DOHH2 (cell line): Measurements from ENCODE around the gene ENPP7.

Experiments
- EZH2phosphoT487 ChIP-seq: fragments of 200-600 bp; sonication (generic); IDR thresholded peaks from 2 replicates; pipeline ENCODE4 v1.6.1; 2017; ENCODE audit warnings: borderline replicate concordance, mild to moderate bottlenecking, antibody characterized with exemption, low read length, moderate library complexity, mixed read lengths
- TF ChIP-seq, protein P1 (sequence below): fragments of 200-600 bp; sonication (generic); IDR thresholded peaks from one replicate; pipeline ENCODE4 v1.5.1; 2014; ENCODE audit warnings: antibody characterized with exemption, mild to moderate bottlenecking, low read depth, low read length; ENCODE audit not compliant: poor library complexity, severe bottlenecking

DNA sequence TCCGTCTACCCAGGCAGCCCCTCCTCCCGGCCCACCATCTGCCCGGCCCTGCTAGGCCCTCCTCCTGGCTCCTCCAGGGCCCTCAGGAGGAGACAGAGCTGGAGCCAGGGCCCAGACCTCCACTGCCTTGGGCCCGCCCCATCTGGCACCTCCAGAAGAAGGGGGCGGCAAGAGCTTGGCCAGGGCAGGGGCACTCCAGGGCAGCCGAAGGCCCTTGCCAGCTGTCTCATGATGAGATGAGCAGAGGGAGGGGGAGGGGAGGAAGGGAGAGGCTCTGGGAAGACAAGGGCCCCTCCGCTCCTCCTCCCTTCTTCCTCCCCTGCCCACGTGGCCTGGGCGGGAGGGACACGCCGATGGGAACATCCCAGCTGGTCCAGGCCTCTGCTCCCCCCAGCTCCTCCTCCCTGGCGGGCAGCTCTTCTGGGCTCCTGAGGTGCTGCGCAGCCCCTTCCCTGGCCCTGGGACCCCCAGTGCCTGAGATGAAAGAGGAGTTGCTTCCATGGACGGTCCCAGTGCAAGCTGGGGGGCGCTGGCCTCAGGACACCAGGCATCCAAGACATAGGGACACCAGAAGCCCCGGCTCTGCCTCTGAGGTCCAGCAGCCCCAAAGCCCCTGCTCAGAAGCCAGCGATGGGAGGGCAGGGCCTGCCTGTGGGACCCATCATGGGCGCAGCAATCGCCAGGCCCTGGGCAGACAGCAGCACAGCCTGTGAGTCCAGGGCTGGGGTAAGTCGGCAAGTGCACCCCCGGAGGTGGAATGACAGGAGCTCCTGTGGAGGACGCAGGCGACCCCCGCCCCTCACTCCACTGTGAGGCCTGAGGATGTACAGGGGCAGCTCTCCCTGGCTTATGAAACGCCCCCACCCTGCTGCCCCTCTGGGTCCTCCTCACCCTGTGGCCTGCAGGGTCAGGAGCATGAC, 23.6 kb upstream of the ENPP7 start:
- TF ChIP-seq, protein P1, sequence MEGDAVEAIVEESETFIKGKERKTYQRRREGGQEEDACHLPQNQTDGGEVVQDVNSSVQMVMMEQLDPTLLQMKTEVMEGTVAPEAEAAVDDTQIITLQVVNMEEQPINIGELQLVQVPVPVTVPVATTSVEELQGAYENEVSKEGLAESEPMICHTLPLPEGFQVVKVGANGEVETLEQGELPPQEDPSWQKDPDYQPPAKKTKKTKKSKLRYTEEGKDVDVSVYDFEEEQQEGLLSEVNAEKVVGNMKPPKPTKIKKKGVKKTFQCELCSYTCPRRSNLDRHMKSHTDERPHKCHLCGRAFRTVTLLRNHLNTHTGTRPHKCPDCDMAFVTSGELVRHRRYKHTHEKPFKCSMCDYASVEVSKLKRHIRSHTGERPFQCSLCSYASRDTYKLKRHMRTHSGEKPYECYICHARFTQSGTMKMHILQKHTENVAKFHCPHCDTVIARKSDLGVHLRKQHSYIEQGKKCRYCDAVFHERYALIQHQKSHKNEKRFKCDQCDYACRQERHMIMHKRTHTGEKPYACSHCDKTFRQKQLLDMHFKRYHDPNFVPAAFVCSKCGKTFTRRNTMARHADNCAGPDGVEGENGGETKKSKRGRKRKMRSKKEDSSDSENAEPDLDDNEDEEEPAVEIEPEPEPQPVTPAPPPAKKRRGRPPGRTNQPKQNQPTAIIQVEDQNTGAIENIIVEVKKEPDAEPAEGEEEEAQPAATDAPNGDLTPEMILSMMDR = no peak
- TF ChIP-seq EZH2phosphoT487 = no peak
